ENCODE data around the gene STPG1.

DNA sequence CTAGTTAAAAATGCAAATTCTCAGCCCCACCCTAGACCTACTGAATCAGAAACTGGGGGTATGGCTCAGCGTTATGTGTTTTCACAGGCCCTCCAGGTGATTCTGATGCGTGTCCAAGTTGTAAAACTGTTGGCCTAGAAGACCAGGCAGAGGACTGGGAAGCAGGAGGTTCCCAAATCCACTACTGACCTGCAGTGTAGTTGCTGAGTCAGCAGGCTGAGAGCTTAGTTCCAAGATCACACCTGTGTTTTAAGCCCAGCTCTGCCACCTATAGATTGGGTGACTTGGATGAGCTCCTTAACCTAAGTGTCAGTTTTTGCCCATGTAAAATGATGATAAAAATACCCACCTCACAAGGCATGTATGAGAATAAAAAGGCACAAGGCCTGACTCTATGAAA lies 90.3 kb downstream of the STPG1 start:
- TF ChIP-seq, protein P1, sequence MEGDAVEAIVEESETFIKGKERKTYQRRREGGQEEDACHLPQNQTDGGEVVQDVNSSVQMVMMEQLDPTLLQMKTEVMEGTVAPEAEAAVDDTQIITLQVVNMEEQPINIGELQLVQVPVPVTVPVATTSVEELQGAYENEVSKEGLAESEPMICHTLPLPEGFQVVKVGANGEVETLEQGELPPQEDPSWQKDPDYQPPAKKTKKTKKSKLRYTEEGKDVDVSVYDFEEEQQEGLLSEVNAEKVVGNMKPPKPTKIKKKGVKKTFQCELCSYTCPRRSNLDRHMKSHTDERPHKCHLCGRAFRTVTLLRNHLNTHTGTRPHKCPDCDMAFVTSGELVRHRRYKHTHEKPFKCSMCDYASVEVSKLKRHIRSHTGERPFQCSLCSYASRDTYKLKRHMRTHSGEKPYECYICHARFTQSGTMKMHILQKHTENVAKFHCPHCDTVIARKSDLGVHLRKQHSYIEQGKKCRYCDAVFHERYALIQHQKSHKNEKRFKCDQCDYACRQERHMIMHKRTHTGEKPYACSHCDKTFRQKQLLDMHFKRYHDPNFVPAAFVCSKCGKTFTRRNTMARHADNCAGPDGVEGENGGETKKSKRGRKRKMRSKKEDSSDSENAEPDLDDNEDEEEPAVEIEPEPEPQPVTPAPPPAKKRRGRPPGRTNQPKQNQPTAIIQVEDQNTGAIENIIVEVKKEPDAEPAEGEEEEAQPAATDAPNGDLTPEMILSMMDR (IDR thresholded peaks at IDR 0.05; ENCODE audit: low read length): peak; percentile 17; the same call in 1 of the 2 replicates
- TF ChIP-seq EZH2 (optimal IDR thresholded peaks at IDR 0.05; ENCODE audit: low read depth, low read length): no peak
